ENCODE results near the gene FKRP.

Gene FKRP

GRCh38 chr19:46719629-46720502, 26.0 kb upstream of the FKRP start:
- no peak for DNase-seq

- no peak for DNase-seq
Measured at GRCh38 chr19:46720503-46721239, 25.2 kb upstream of the FKRP start.

- DNase-seq, result no peak
Measured at GRCh38 chr19:46721269-46722003, 24.4 kb upstream of the FKRP start.

- DNase-seq, result no peak
Measured at GRCh38 chr19:46722004-46722380, 23.9 kb upstream of the FKRP start.

- no peak for DNase-seq
Measured at GRCh38 chr19:46722421-46723022, 23.3 kb upstream of the FKRP start.

GRCh38 chr19:46723023-46723461, 22.8 kb upstream of the FKRP start:
- DNase-seq, result no peak

GRCh38 chr19:46723471-46723870, 22.4 kb upstream of the FKRP start:
- no peak for DNase-seq

- DNase-seq, result no peak
Measured at GRCh38 chr19:46724468-46724867, 21.4 kb upstream of the FKRP start.

- DNase-seq, result no peak
Measured at GRCh38 chr19:46725036-46725820, 20.6 kb upstream of the FKRP start.

GRCh38 chr19:46725859-46726393, 19.9 kb upstream of the FKRP start:
- DNase-seq, result no peak

GRCh38 chr19:46726551-46726950, 19.3 kb upstream of the FKRP start:
- DNase-seq, result no peak

GRCh38 chr19:46726971-46727501, 18.8 kb upstream of the FKRP start:
- no peak for DNase-seq

GRCh38 chr19:46727757-46728156, 18.1 kb upstream of the FKRP start:
- no peak for DNase-seq

- no peak for DNase-seq
Measured at GRCh38 chr19:46728208-46728607, 17.6 kb upstream of the FKRP start.

- peak; percentile 64 for DNase-seq
Measured at GRCh38 chr19:46728693-46729339, 17.0 kb upstream of the FKRP start.

GRCh38 chr19:46729696-46730095, 16.2 kb upstream of the FKRP start:
- DNase-seq, result no peak

GRCh38 chr19:46730187-46730586, 15.7 kb upstream of the FKRP start:
- no peak for DNase-seq

GRCh38 chr19:46730595-46730994, 15.3 kb upstream of the FKRP start:
- DNase-seq, result no peak

GRCh38 chr19:46731007-46731501, 14.8 kb upstream of the FKRP start:
- DNase-seq, result no peak

GRCh38 chr19:46731584-46731983, 14.3 kb upstream of the FKRP start:
- no peak for DNase-seq
